Neural cell (in vitro differentiated cells): ENCODE measurements around the gene PDE1A.

ENCODE experiments used
- EP300 ChIP-seq: fragments of 450-650 bp; conservative IDR thresholded peaks from 2 replicates; pipeline ENCODE4 v1.6.1; 2014; ENCODE audit warnings: antibody characterized with exemption, mild to moderate bottlenecking, moderate library complexity; ENCODE audit not compliant: poor library complexity, severe bottlenecking
- TAF1 ChIP-seq: IDR thresholded peaks from 2 replicates; pipeline ENCODE4 v1.6.1; 2012; ENCODE audit warnings: low read depth
- TF ChIP-seq, protein P1 (sequence below): fragments of 450-650 bp; IDR thresholded peaks from 2 replicates; pipeline ENCODE4 v1.5.1; 2014; ENCODE audit warnings: antibody characterized with exemption, mild to moderate bottlenecking, moderate library complexity; ENCODE audit not compliant: poor library complexity, severe bottlenecking

- no peak for TF ChIP-seq EP300
- TF ChIP-seq, protein P1, sequence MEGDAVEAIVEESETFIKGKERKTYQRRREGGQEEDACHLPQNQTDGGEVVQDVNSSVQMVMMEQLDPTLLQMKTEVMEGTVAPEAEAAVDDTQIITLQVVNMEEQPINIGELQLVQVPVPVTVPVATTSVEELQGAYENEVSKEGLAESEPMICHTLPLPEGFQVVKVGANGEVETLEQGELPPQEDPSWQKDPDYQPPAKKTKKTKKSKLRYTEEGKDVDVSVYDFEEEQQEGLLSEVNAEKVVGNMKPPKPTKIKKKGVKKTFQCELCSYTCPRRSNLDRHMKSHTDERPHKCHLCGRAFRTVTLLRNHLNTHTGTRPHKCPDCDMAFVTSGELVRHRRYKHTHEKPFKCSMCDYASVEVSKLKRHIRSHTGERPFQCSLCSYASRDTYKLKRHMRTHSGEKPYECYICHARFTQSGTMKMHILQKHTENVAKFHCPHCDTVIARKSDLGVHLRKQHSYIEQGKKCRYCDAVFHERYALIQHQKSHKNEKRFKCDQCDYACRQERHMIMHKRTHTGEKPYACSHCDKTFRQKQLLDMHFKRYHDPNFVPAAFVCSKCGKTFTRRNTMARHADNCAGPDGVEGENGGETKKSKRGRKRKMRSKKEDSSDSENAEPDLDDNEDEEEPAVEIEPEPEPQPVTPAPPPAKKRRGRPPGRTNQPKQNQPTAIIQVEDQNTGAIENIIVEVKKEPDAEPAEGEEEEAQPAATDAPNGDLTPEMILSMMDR, result no peak
- TF ChIP-seq TAF1, result no peak
These were observed 29.9 kb upstream of the PDE1A start for GRCh38 chr2:182456784-182457183.
